ENCODE measurements around the gene KRTAP5-8.

DNA sequence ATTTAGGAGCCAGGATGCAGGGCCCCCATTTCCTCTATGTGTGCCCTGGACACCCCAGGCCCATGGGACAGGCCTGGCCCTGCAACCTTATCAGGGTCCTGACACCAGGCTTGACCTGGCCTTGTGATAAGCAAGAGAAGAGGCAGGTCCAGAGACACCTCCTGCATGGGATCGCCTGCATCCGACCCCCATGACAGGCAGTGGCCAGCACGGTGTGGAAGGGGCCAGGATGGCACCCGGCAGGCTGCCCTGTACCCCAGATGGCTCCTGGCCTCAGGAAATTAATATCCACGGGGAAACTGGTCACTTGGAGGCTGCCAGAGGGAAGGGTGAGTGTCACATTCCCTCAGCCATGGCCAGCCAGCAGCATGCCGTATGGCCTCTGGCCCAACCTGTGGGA is 17.2 kb downstream of the KRTAP5-8 start:
- TF ChIP-seq TCF12 (IDR thresholded peaks at IDR 0.05; ENCODE audit: low read depth) = no peak
- TF ChIP-seq, protein P1, sequence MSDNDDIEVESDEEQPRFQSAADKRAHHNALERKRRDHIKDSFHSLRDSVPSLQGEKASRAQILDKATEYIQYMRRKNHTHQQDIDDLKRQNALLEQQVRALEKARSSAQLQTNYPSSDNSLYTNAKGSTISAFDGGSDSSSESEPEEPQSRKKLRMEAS (IDR thresholded peaks at IDR 0.05) = no peak
- TF ChIP-seq EP300 (IDR thresholded peaks at IDR 0.05; ENCODE audit: borderline replicate concordance) = no peak
- TF ChIP-seq YY1 (IDR thresholded peaks at IDR 0.05; ENCODE audit: low read depth) = no peak
- TF ChIP-seq TAF1 (IDR thresholded peaks at IDR 0.05; ENCODE audit: low read depth) = no peak
- no peak for TF ChIP-seq TEAD4 (IDR thresholded peaks at IDR 0.05)
- no peak for TF ChIP-seq CREB1 (IDR thresholded peaks at IDR 0.05; ENCODE audit: low read depth)
- no peak for TF ChIP-seq CEBPB (IDR thresholded peaks at IDR 0.05)
- no peak for TF ChIP-seq EGR1 (IDR thresholded peaks at IDR 0.05)

All from Ishikawa (cell line).